ENCODE results near the gene LMX1B. TPM values are rescaled to one million over a fixed set of nuclear protein-coding genes. Genes with fewer than 3 reads are reported as not detected.
"Not testable (repeated sequence)": the region's sequence is repeated elsewhere in the genome, so short reads cannot be mapped to it uniquely, and the experiment has no call there.

Gene LMX1B
- polyA plus RNA-seq, 4 donors = 17.6 to 22.9 (median 19.5) TPM

DNA sequence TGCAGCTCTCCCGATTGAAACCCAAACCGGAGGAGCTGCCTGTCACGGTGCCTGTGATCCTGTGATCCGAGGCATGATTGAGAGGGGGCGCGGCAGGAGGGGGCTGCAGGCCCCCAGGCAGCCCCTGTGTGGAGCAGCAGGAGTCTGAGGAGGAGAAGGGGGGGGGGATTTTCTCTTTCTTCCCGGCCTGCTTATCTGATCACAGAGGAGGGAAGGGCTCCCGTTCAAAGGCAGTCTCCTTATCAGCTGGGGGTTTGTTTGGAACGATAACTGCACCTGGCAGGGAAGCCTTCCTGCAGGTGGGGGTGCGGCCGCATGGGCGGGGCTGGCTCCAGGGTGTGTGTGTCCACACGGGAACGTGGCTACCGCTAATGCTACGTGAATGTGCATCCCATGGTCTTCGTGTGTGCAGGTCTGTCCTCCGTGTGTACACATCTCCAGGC, 38.4 kb downstream of the LMX1B start:
- DNase-seq (ENCODE audit: low read depth in 4 of 4, low spot score in 3 of 4) = no peak

DNA sequence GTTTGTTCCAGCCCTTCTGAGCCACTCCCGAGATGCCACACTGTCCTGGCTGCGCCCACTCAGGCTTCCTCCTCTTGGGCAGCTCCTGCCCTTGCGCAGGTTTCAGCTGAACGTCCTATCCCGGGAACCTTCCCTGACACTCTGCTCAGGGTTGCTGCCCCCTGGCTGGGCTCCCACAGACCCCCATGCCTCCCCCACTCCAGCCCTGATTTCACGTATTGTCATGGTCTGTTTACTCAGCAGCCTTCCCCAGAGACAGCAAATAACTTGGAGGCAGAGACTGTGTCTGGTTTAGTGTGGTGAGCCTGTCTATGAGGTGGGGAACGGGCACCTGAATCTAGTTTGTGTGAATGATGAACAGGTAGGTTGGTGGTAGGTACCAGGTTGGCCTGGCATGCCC, 40.4 kb downstream of the LMX1B start:
- no peak for DNase-seq (ENCODE audit: low read depth in 4 of 4, low spot score in 3 of 4)

DNA sequence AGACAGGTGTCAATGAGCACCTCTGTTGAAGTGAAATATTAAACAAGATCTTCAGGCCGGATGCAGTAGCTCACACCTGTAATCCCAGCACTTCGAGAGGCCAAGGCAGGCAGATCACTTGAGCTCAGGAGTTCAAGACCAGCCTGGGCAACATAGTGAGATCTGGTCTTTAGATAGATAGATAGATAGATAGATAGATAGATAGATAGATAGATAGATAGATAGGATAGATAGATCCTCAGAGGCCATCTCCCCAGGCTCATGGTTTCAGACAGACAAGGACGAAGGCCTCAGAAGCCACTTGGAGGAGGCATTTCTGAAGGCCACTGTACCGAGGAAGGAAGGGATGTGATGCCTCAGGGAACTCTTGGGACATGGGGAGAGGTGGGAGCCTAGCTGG, 42.5 kb downstream of the LMX1B start:
- not testable (repeated sequence) for DNase-seq (ENCODE audit: low read depth in 4 of 4, low spot score in 3 of 4)

DNA sequence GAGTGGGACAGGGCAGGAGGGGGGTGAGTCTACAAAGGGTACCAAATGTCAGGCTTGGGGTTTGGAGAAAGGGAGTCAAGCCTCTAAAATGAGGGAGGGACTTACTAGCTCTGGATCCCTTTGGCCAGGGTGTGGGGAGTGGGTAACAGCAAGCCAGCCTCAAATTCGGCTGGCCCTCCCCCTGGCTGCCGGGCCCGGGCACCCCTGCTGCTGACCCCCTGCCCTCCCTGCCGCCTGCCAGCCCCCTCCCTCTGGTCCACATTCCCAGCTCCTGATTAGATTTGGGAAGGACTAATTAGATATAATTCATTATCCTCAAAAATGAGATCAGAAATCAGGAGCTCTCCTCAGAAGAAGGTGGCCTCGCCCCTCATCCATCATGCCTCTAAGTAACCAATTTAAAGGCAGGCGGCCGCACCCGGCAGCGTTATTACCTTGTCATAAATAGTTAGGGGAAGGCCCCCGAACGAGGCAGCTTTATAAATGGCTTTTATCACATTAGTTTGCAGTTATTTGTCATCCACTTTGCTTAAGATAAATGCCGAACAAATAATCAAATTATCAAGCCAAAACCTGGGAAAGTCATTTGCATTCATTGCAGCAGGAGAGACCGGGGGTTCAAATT, 44.6 kb downstream of the LMX1B start:
- DNase-seq (ENCODE audit: low read depth in 4 of 4, low spot score in 3 of 4) = no peak

DNA sequence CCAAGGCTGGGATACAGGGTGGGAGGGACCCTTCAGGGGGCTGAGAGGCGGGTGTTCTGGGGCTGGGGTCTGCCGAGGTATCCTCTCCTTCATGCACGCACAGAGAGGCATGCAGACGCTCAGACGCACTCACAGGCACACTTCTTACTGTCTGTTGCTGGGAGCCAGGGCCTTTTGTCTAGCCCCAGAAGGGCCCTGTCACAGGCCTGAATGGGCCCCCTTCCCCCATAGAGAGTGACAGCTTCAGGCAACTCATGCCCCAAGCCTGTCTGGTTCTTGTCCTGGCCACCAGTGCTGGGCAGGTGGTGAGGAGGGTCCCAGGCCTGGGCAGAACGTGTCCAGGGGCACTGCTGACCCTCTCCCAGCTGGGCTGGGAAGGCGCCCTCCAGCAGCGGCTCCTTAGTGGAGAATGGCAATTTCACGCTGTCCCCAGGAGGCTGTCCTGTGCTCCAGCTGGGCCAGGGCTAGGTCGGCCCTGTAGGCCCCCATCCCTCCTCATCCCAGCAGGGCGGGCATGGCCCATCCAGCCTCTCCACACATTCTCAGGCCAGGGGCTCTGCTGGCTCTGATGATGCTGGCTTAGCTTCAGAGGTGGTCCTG, 45.3 kb downstream of the LMX1B start:
- DNase-seq (ENCODE audit: low read depth in 4 of 4, low spot score in 3 of 4) = no peak

DNA sequence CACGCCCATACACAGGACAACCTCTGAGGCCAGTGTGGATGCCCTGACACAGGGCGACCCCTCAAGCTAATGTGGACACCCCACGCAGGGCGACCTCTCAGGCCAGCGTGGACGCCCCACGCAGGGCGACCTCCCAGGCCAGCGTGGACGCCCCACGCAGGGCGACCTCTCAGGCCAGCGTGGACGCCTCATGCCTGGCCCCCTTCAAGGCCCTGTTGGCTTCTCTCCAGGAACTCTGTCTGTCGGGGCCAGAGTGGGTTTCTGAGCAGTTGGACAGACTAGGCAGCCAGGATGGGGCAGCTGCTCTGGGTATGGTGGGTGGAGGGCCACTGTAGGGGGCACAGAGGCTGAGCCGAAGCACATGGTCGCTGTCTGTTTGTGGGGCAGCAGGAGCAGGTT, 47.4 kb downstream of the LMX1B start:
- DNase-seq (ENCODE audit: low read depth in 4 of 4, low spot score in 3 of 4) = no peak

DNA sequence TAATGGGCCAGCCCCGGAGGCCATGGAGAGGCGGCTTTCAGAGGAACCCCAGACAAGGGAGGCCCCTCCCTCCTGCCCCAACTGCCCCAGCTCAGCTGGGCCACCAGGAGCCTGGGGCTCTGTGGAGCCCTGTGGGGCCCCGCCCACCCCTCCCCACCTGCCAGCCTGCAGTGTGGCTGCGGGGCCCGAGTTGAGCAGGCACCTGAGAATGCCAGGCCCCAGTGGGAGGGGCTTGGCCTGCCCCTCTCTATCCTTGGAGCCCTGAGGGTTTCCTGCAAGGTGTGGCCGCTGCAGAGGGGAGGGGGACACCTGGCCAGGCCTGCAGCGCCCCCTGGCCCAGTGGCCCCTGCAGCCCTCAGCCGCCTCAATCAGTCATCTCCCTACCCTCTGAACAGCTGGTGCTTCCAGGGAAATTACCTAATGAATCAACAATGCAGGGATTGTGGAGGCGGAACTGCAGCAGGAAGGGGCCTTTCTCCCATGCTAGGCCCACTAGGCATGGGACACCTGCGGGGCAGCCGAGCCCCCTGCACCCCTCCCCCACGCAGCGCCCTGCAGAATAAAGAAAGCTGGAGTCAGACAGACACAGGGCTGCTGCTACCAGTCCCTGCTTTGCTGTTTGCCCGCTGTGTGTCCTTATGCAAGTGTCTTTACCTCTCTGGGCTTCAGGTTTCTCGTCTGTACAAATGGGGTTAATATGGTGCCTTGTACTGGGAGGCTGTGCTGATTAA, 48.0 kb downstream of the LMX1B start:
- DNase-seq (ENCODE audit: low read depth in 4 of 4, low spot score in 3 of 4) = peak in 1 of 4 donors; percentile 52

DNA sequence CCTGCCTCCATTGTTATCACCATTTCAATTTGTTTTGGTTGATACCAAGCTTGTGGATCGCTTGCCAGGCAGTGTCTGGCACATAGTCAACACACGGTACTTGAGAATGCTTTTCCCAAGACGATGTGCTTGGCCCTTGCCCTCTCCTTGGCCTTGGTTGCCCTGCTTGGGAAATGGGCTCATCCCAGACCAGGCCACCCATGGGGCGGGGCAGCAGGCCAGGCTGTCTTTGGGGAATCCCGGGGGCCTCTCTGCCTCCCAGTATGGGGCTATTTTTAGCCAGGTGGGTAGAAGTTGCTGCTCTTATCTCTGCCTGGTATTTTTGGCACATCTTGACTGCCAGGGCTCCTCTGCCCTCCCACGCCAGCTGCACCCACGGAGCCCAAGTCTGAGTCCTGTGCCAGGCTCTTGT, 49.9 kb downstream of the LMX1B start:
- DNase-seq (ENCODE audit: low read depth in 4 of 4, low spot score in 3 of 4) = no peak

DNA sequence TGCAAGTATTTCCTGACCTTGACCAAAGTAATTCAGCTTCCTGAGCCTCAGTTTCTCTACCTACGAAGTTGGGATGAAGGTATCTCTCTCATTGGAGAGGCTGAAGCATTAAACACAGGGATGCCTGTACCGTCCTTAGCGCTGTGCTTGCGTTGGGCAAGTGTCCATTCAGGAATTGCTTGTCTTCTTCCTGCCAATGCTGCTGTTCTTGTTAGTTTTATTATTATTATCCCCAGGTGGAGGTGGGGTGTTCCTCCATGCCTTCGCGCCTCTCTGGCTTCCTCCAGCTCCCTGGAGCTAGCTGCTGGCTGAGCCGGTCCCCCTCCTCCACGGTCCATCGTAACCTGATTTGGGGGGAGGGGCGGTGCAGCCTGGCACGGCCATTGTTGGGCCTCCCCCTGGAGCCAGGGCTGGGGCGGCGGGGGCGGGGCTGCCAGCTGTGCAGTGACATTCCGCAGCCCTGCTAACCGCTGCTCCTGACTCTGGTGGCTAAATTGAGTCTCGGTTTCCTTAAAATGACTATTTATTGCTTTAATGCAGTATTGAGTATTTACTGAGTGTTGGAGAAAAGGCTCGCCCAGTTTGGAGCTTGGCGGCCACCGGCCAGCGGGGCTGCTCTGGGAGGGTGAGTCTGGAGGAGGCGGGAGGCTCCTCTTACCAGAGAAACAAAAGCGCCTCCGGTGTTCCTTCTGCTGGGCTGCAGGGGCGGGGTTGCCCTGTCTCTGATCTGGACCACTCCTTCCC, 51.3 kb downstream of the LMX1B start:
- DNase-seq (ENCODE audit: low read depth in 4 of 4, low spot score in 3 of 4) = no peak

DNA sequence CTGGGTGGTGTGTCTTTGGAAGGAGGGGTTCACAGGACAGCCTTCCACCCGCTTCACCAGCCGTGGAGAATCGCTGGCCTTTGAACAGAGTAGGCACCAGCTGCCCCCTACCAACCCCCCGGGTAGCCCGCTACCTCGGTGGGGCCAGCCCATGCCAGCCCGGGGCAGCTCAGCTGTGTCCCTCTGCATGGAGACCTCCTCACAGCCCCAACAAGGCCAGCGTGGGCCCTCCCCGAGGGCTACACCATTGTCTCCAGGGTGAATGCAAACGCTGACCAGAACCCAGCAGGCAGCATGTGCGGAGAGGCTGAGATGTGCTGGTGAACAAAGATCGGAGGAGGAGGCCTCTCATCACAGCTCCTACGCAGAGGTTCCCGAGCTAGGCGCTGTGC, 51.9 kb downstream of the LMX1B start:
- no peak for DNase-seq (ENCODE audit: low read depth in 4 of 4, low spot score in 3 of 4)

DNA sequence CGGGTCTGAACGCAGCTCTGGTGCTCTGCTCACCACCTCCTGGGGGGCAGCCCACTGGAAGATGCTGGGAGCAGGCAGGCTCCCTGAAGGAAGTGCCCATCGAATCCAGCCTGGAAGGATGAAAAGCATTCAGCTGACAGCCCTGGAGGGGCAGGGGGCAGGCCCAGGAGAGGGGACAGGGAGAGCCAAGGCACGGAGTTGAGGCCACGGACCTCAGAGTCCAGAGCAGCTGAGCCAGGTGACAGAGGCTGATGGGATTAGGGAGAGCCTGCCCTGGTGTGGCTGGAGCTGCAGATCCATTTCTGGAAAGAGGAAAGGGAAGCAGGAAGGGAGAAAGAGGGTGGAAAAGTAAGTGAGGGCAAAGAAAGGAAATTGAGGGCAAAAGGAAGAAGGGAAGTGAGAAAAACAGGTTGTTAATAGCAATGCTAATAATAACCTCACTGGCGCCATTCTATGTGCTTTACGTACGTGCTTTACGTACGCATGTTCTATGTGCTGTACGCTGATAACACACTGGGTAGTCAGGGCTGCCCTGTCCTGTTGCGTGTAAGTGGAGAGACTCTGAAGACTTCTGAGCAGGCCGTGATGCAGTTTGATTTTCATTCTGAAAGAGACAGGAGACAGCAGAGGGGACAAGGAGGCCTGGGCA, 52.6 kb downstream of the LMX1B start:
- no peak for DNase-seq (ENCODE audit: low read depth in 4 of 4, low spot score in 3 of 4)

DNA sequence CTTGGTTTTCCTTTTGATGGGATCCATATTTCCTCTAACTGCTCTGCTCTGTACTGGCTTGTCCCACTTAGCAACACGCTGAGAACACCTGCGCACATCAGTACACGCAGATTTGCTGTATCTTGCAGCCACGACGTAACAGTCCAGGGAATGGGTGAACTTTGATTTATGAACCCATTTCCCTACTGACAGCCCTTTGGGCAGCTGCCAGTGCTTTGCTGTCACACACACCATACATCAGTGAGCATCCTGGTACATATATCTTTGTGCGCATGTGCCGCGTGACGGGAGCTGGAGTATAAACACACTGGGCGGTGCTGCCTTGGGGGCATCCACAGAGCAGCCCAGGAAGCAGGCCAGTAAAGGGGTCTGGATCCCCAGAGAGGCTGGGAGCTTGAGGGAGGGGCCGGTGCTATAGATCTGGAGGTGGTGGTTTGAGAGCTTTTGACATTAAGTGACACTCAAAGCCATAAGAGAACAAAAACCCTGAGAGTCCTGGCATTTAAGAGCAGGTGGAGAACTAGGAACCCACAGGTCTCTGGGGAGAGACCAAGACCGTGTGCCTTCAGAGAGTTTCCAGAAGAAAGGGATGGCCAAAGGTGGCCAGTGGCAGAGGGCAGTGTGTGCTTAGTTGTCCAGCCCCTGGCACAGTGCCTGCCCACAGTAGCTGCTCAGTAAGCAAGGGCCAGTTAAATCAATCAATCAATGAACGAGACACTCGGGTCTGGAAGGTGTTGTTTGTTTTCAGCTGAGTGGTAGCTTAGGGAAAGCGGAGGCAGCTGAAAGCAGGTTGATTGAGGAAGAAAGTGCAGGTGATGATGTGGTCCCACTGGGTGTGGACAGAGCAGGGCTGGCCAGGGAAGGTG, 53.7 kb downstream of the LMX1B start:
- DNase-seq (ENCODE audit: low read depth in 4 of 4, low spot score in 3 of 4) = no peak

DNA sequence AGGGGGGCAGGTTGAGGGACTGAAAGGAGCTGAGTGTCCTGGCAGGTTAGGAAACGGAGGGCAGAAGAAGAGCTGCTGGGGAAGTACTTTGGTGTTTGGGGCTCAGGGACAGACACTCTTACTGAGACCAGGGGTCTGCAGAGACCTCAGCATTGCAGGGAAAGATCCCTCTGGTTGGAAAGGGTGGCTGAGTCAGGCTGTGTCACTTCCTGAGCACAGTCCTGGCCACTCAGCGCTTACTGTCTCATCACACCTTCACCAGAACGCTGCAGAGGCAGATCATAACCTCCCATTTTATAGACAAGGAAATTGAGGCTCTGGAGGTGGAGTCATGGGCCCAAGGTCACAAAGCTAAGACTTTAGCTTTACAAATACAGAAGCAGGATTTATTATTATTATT, 54.3 kb downstream of the LMX1B start:
- no peak for DNase-seq (ENCODE audit: low read depth in 4 of 4, low spot score in 3 of 4)

DNA sequence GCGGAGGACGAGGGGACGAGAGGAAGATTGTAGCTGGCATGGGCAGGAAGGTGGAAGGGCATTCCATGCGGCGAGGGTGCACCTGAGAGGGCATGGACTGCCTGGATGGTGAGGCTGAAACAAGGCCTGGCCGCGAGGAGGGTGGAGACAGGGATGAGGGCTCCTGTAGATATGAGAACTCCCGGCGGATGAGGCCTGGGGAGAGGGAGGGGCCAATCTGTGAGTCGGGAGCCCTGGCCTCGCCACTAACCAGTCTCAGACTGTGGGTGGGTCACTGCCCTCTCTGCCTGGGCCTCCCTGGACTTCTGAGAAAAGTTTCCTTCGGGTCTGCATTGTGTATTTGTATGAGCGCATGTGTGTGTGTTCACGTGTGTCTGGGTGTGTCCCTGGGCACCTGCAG, 55.4 kb downstream of the LMX1B start:
- no peak for DNase-seq (ENCODE audit: low read depth in 4 of 4, low spot score in 3 of 4)

DNA sequence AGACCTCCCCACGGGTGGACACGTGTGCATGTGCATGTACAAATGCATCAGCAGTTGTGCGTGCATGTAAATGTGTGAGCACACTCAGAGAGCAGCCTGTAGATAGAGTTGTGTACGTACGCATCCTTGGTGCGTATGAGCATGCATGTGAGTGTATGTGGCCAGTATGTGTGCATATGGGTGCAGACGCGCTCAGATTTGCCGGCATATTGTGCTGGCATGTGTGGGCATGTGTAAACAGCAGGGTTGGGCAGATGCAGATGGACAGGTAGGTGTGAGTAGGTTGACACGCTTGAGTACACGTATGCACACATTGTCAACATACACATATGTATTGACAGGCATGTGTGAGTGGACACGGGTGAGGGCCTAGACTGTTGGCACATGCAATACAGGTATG, 56.5 kb downstream of the LMX1B start:
- DNase-seq (ENCODE audit: low read depth in 4 of 4, low spot score in 3 of 4) = no peak

DNA sequence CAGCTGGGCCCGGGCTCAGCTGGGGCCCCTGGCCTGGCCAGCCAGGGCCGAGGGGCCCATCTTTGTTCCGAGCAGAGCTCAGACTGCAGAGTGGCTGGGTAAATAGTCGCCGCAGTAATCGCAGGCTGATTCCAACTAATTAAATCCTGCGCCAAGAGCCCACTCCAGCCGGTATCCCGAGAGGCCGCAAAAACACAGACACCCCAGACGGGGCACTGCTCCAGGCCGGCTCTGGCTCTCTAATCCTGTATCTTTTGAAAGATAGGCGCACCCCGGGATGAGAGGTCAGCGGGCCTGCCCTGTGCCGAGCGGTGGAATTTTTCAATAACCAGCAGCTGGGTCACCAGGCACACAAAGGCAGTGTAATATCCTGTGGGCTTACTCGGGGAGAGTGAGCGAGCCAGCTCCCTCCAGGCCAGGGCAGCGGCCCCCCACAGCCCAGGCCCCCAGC, 57.7 kb downstream of the LMX1B start:
- no peak for DNase-seq (ENCODE audit: low read depth in 4 of 4, low spot score in 3 of 4)

DNA sequence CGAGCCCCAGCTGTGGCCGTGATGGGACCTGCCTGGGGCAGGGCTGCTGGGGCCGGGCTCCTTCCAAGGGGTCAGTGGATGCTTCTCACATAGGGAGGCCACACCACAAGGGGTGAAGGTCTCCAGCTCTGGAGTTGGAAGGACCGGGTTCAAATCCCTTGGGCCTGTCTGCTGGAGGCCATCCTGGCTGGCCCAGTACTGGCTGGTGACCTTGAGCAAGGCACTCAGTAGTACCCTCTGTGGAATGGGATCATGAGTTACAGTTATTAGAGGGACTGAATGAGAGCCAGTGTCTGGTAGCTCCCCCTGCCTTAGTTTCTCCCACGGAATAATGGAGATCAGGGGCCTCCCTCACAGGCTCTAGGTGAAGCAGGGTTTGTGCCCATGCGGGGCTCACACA, 58.3 kb downstream of the LMX1B start:
- no peak for DNase-seq (ENCODE audit: low read depth in 4 of 4, low spot score in 3 of 4)

DNA sequence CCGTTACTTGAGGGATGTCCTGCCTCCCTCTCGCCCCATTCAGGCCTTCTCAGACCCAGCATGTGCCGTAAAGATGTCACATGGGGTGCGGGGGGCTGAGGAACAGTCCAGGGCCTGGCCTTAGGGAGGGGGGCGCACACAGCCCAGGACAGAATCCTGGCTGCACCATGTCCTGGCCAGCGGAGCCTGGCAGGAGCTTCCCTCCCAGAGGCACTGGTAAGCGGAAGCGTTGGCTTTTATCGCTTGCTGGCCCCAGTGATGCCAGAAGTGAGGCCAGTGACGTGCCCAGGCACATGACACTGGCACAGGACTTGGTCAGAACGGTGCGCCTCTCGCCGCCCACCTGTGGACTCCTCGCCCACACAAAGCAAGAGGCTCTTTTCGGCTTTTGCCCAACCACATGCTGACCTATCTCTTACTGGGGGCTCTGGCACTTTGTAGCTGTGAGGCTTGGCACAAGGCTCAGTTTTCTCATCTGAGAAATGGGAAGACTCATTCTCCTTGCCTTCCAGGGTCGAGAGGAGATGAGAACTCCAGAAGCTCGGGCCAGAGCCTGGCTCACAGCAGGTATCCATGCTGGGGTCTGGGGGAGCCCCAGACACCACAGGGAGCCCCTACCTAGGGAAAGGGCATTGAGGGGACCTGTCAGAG, 59.0 kb downstream of the LMX1B start:
- no peak for DNase-seq (ENCODE audit: low read depth in 4 of 4, low spot score in 3 of 4)

DNA sequence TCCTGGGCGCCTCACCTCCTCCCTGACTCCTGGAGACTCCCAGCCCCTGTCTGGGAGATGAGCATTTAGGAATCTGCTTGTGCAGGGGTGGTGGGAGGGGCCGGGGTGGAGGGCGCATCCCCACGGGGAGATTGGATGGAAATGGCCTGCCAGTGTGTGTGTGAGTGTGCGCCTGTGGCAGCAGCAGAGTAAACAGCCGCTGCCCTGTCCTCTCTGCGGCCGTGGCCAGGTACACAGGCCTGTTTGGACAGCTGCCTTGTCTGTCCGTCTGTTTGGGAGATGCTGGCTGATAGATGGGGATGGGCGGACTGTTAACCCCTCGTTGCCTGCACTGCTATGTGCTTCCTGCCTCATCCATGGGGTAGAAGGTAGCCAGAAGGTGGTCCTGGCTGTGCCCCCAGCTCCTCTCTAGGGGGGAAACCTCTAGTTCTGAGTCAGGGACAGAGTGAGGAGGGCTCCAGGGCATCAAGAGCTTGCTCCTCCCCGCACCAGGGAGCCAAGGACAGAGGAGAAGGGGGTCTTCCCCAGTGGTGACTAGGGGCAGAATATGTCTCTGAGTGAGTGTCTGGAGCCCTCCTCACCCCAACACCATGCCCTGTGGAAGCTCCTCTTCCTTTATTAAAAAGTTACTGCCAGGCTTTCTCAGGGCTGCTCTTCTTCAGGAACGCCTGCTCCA, 60.1 kb downstream of the LMX1B start:
- no peak for DNase-seq (ENCODE audit: low read depth in 4 of 4, low spot score in 3 of 4)

Measured in right renal pelvis (tissue), 4 donors.